Heart right ventricle (tissue), 16 donors: ENCODE results near the gene MTCL1. TPM values are rescaled to one million over a fixed set of nuclear protein-coding genes. Genes with fewer than 3 reads are reported as not detected.

ENCODE experiments used
- ATAC-seq, 8 donors: fragments of 200-7000 bp; cut with Tn5 transposase; one replicate each; pipeline ENCODE4 v1.9.1; 2020; ENCODE audit warnings: mild to moderate bottlenecking in 8 of 8, moderate library complexity in 8 of 8, moderate number of reproducible peaks in 1 of 8
- DNase-seq, 2 donors: peaks; one replicate each; pipeline ENCODE4 v3.0.0-alpha.2; 2020
- H3K27ac ChIP-seq, 10 donors: fragments of 200-600 bp; sonication (generic) in 2 of 10; one replicate each; pipeline versions ENCODE4 v1.5.0 to v1.8.0; 2020 to 2022; ENCODE audit warnings: mild to moderate bottlenecking in 3 of 10
- H3K27me3 ChIP-seq, 7 donors: fragments of 200-600 bp; one replicate each; pipeline ENCODE4 v1.8.0; 2021 to 2022; ENCODE audit warnings: mild to moderate bottlenecking in 2 of 7
- H3K36me3 ChIP-seq, 9 donors: fragments of 200-600 bp; sonication (generic) in 1 of 9; one replicate each; pipeline versions ENCODE4 v1.5.0 to v1.8.0; 2020 to 2022; ENCODE audit warnings: mild to moderate bottlenecking in 2 of 9
- H3K4me1 ChIP-seq, 9 donors: fragments of 200-600 bp; sonication (generic) in 1 of 9; one replicate each; pipeline versions ENCODE4 v1.5.0 to v1.8.0; 2020 to 2022; ENCODE audit warnings: mild to moderate bottlenecking in 4 of 9
- H3K4me3 ChIP-seq, 10 donors: fragments of 200-600 bp; sonication (generic) in 2 of 10; one replicate each; pipeline versions ENCODE4 v1.5.0 to v1.8.0; 2020 to 2022; ENCODE audit warnings: mild to moderate bottlenecking in 7 of 10, moderate library complexity in 2 of 10
- H3K9me3 ChIP-seq, 11 donors: fragments of 200-600 bp in 10 of 11; sonication (generic) in 2 of 11; one replicate each; pipeline versions ENCODE4 v1.5.0 to v1.8.0; 2013 to 2022; ENCODE audit warnings: mild to moderate bottlenecking in 2 of 11, control low read depth in 1 of 11, moderate library complexity in 1 of 11
- CTCF ChIP-seq, 9 donors: fragments of 200-600 bp; sonication (generic) in 2 of 9; IDR thresholded peaks; one replicate each; pipeline versions ENCODE4 v1.5.0 to v1.8.0; 2021 to 2022; ENCODE audit warnings: antibody characterized with exemption in 9 of 9, mild to moderate bottlenecking in 5 of 9, moderate library complexity in 1 of 9
- WGBS, 2 donors: extraction: QIAGEN DNeasy Blood & Tissue Kit; methylation state at CpG; one replicate each; pipeline ENCODE4 v1.1.7; 2013; ENCODE audit warnings: inconsistent platforms in 1 of 2; 5-methylcytosine and 5-hydroxymethylcytosine counted together
- intact Hi-C, 10 donors: fragments of 100-400 bp; cut with DNase I; formaldehyde crosslinking; loops; one replicate each; pipeline versions ENCODE4 v1.11.1 to v1.14.2; 2022
- polyA plus RNA-seq, 2 donors: library from polyadenylated mRNA; stranded (reverse); fragments of 200-250 nt; gene quantifications; one replicate each; pipeline ENCODE4 v1.2.3, GENCODE V29; 2013
- total RNA-seq, 10 donors: library from RNA; stranded (reverse); fragmentation: NEBNext Ultra II Directional in 3 of 10; extraction: Animal tissue kit (Norgen Biotek cat#: 25700) in 3 of 10; gene quantifications; one replicate each; pipeline versions ENCODE4 v1.2.1 to v1.2.4, GENCODE V29; 2021 to 2023
- donor health status: Arrhythmogenic right ventricular cardiomyopathy.
- donor health status: ischemic (EF 13 %, LVEDD 7.1; RV severe dilation, severe dysfunction).
- donor health status: healthy with polysubstance abuse.
- donor health status: DM: no; HTN: yes; CAD: no.
- donor health status: DM: no; HTN: no; CAD: no.
- donor health status: ischemic (EF 25% LVEDD 6.9; RV normal size, moderate dysfunction).
- donor health status: ischemic (EF 25% LVEDD 5.7; RV mildly dilated, moderate dysfunction).
- donor health status: healthy.
- donor health status: DM: yes; HTN: yes; CAD: no.
- donor health status: Ischemic cardiomyopathy.
- donor health status: ischemic (EF 35%, LVEDD 5.7; RV mildly dilated, moderate dysfunction).
- donor health status: nonischemic (EF 11% LVEDD 7.7; RV severe dilation, severe dysfunction).
- donor health status: DM: yes; HTN: yes; CAD: no.
- donor health status: PGD.
- donor health status: ischemic (EF 29% LVEDD 5.4; RV normal size, mild dysfunction).
- donor health status: nonischemic (EF 23%, LVEDD 6.1; RV moderate dilation, normal function).

The MTCL1 gene
- total and polyA plus RNA-seq, 12 donors: 1.9 to 17.2 (median 8.8) TPM

GRCh38 chr18:8762968-8763367 is 57.6 kb downstream of the MTCL1 start:
- no peak overlapping the region for H3K4me3 ChIP-seq
- no peak overlapping the region for H3K27ac ChIP-seq
- peaks cover 0 to 7% (median 0%) of the 10 kb centered on the region in 11 donors for H3K9me3 ChIP-seq
- 78 to 79% methylated on average over 5 of the region's 5 CpGs for WGBS, 2 donors
- peaks cover 0 to 10% (median 0%) of the 10 kb centered on the region in 9 donors for H3K4me1 ChIP-seq
- no peaks in the 10 kb centered on the region for H3K36me3 ChIP-seq
- TF ChIP-seq CTCF (IDR thresholded peaks at IDR 0.05): no peak
- H3K27me3 ChIP-seq: no peaks in the 10 kb centered on the region
- no peak for DNase-seq
- no peak for ATAC-seq
- intact Hi-C loops: no loop called here

GRCh38 chr18:8763611-8764010 is 58.3 kb downstream of the MTCL1 start:
- H3K4me3 ChIP-seq: no peak overlapping the region
- intact Hi-C loops: no loop called here
- H3K27ac ChIP-seq: no peak overlapping the region
- WGBS, 2 donors: 82 to 90% methylated on average over 2 of the region's 2 CpGs
- H3K36me3 ChIP-seq: no peaks in the 10 kb centered on the region
- DNase-seq (no peak), ATAC-seq (no peak)
- peaks cover 0 to 10% (median 0%) of the 10 kb centered on the region in 9 donors for H3K4me1 ChIP-seq
- H3K27me3 ChIP-seq: no peaks in the 10 kb centered on the region
- H3K9me3 ChIP-seq: peaks cover 0 to 7% (median 0%) of the 10 kb centered on the region in 11 donors
- no peak for TF ChIP-seq CTCF (IDR thresholded peaks at IDR 0.05)

DNA sequence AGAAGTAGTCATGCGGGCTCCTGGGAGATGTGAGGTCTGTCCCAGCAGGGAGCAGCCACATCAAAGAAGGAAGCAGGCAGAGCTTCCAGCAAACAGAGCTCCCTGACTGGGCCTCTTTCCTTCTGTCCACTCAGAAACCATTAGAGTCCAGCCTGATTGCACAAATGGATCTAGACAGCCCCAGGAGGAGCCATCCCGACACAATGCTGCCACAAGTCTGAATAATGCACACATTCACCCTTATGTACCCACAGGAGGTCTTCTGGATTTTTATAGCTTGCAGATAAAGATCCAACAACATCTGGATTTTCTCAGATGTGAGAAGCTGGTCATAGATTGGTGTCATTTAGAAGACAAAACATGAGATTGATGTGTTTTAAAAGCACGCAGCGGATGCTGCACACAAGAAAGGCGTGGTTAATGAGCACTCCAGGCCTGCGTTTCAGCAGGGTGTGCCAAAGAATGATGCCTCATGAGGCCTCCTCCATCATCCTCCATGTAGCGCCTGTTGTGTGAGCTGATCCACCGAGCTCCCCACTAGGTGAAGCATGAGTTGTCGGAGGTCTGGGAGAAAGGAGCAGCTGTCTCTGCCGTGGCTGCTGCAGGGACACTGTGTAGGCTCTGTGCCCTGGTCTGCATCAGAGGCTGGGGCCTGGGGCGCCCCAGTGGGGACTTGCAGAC is 60.6 kb downstream of the MTCL1 start:
- H3K9me3 ChIP-seq: peaks cover 0 to 7% (median 0%) of the 10 kb centered on the region in 11 donors
- 56 to 70% methylated on average over 11 of the region's 11 CpGs for WGBS, 2 donors
- intact Hi-C loops: no loop called here
- DNase-seq: no peak
- peaks cover 0 to 10% (median 0%) of the 10 kb centered on the region in 9 donors for H3K4me1 ChIP-seq
- peak in 5 of 8 donors; percentile 25 to 64 (median 35) for ATAC-seq
- no peak overlapping the region for H3K27ac ChIP-seq
- no peaks in the 10 kb centered on the region for H3K27me3 ChIP-seq
- no peak for TF ChIP-seq CTCF (IDR thresholded peaks at IDR 0.05)
- no peak overlapping the region for H3K4me3 ChIP-seq
- H3K36me3 ChIP-seq: no peaks in the 10 kb centered on the region

DNA sequence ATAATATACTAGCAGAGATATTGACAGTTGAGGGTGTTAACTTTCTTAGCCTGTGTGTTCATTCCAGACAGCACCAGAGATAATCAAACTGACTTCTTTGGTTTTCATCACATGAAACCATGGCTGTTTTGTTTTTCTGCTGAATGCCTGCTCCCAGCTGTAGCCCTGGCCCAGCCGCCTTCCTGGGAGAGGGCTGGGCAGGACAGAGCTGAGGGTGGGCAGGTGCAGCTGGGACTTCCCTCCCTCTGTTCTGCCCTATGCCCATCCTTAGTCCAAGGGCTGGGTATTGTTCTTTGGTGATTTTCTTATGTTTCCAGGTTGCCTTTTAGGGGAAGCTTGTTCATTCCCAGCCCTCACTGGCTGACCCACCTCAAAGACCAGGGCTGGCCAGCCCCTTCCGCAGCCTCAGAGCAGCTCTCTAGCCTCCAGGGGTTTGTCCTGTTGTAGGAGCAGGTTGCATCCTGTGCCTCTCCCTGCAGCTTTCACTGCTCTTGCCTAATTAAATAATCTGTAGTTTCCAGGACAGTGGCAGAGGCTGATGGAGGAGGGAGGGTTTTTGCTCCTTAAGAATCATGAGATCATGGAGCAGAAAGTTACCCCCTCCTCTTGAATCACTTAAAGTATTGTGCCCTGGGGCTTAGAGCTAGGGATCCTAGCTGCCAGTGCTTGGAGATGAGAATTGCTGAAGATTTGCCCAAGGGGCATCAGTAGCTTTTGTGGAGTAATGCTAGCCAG is 61.4 kb downstream of the MTCL1 start:
- TF ChIP-seq CTCF (IDR thresholded peaks at IDR 0.05): no peak
- Histone ChIP-seq H3K27me3 (no peaks in the 10 kb centered on the region), H3K36me3 (no peaks in the 10 kb centered on the region), H3K4me1 (peaks cover 0 to 14% (median 0%) of the 10 kb centered on the region in 9 donors), H3K4me3 (no peak overlapping the region), H3K27ac (no peak overlapping the region), H3K9me3 (peaks cover 0 to 3% (median 0%) of the 10 kb centered on the region in 11 donors)
- 76 to 85% methylated on average over 2 of the region's 2 CpGs for WGBS, 2 donors
- DNase-seq (no peak), ATAC-seq (peak in 1 of 8 donors; percentile 50)
- intact Hi-C loops: no loop called here
